ENCODE results near the gene WNT7A.

- TF ChIP-seq CTCF (IDR thresholded peaks at IDR 0.05) (no peak), POLR2AphosphoS5 (IDR thresholded peaks at IDR 0.05) (no peak)
These were observed 22.2 kb upstream of the WNT7A start for GRCh38 chr3:13901935-13902584.

Measured in prostate gland (tissue), 2 donors.